Measurements from ENCODE around the gene ANG. TPM values are rescaled to one million over a fixed set of nuclear protein-coding genes. Genes with fewer than 3 reads are reported as not detected.

ANG gene
- total RNA-seq, 1 donor from 2014 or later, result 9.1 TPM

DNA sequence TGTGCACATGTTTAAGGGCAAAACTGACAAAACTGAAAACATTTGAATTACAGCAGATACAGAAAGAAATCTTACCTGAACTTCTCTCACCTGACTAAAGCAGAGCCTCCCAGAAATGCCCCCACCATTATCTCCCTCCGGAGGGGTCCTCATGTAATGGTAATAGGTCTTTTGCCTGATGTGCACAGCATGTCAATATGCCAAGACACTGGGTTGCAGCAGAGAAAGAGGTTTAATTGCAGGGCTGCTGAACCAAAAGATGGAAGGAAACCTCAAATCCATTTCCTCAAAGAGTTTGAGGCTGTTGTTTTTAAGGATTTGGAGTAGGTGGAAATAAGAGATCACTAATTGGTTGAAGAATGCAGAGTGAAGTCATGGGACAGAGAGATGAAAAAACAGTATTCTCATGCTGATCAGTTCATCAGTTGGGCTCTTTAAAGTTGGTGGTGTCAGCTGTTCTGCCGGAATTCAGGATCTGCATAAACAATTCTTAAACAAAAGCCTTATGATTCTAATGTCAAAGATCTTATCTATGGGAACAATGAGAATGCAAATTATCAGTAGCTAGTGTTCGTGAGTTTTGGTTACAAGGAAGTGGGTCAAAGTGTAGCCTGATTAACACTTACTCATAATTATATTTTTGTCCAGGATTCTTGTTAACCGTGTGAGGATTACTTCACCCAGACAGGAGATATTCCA, 18.2 kb downstream of the ANG start:
- H3K9me3 Mint-ChIP-seq (ENCODE audit: low read depth), result no peaks in the 10 kb centered on the region
- H3K4me3 Mint-ChIP-seq (ENCODE audit: unreplicated experiment), result no peak overlapping the region
- TF ChIP-seq, protein P1, sequence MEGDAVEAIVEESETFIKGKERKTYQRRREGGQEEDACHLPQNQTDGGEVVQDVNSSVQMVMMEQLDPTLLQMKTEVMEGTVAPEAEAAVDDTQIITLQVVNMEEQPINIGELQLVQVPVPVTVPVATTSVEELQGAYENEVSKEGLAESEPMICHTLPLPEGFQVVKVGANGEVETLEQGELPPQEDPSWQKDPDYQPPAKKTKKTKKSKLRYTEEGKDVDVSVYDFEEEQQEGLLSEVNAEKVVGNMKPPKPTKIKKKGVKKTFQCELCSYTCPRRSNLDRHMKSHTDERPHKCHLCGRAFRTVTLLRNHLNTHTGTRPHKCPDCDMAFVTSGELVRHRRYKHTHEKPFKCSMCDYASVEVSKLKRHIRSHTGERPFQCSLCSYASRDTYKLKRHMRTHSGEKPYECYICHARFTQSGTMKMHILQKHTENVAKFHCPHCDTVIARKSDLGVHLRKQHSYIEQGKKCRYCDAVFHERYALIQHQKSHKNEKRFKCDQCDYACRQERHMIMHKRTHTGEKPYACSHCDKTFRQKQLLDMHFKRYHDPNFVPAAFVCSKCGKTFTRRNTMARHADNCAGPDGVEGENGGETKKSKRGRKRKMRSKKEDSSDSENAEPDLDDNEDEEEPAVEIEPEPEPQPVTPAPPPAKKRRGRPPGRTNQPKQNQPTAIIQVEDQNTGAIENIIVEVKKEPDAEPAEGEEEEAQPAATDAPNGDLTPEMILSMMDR (IDR thresholded peaks at IDR 0.05), result no peak
- no peak for DNase-seq (ENCODE audit: low spot score)
- H3K27ac Mint-ChIP-seq (ENCODE audit: unreplicated experiment), result no peak overlapping the region
- H3K27me3 Mint-ChIP-seq (ENCODE audit: low read depth), result no peaks in the 10 kb centered on the region
- no peaks in the 10 kb centered on the region for H3K36me3 Mint-ChIP-seq (ENCODE audit: low read depth)
- no peaks in the 10 kb centered on the region for H3K4me1 Mint-ChIP-seq (ENCODE audit: low read depth)

DNA sequence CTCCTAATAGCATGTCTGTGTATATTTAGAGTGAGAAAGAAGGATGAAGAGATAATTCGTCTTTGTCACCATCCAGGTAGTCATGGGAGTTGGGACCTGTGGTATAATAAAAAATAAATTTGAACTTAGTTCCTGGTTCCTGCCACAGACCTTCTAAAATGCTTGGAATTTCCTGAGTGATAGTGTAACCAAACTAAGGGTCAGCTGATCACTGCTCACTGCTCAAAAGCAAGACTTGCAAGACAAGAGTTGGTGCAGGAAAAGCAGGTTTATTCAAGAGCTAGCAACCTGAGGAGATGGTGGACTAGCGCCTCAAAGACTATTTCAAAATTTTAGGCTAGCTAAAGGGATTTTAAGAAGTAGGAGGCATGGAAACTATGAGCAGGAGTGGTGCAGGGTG, 19.1 kb downstream of the ANG start:
- no peak overlapping the region for H3K27ac Mint-ChIP-seq (ENCODE audit: unreplicated experiment)
- H3K36me3 Mint-ChIP-seq (ENCODE audit: low read depth), result no peaks in the 10 kb centered on the region
- no peaks in the 10 kb centered on the region for H3K27me3 Mint-ChIP-seq (ENCODE audit: low read depth)
- no peak overlapping the region for H3K4me3 Mint-ChIP-seq (ENCODE audit: unreplicated experiment)
- DNase-seq (ENCODE audit: low spot score), result no peak
- TF ChIP-seq, protein P1 (IDR thresholded peaks at IDR 0.05), result no peak
- no peaks in the 10 kb centered on the region for H3K4me1 Mint-ChIP-seq (ENCODE audit: low read depth)
- no peaks in the 10 kb centered on the region for H3K9me3 Mint-ChIP-seq (ENCODE audit: low read depth)

DNA sequence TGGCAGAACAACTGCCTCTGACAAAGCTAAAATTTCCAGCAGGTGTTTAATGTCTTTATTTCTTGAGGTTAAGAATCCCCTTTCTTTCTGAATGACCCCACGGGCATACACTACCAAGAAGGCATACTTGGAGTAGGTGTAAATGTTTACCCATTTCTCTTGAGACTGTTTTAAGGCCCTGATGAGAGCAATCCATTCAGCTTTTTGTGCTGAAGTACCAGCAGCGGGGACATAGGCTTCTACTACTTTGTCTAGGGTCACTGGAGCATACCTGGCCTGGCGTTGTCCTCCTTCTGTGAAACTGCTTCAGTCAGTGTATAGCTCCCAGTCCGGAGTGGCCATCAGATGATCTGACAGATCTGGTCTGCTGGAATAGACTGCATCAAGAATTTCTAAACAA, 22.7 kb downstream of the ANG start:
- no peak for DNase-seq (ENCODE audit: low spot score)
- H3K4me3 Mint-ChIP-seq (ENCODE audit: unreplicated experiment), result no peak overlapping the region
- no peaks in the 10 kb centered on the region for H3K9me3 Mint-ChIP-seq (ENCODE audit: low read depth)
- no peak overlapping the region for H3K27ac Mint-ChIP-seq (ENCODE audit: unreplicated experiment)
- H3K36me3 Mint-ChIP-seq (ENCODE audit: low read depth), result no peaks in the 10 kb centered on the region
- H3K27me3 Mint-ChIP-seq (ENCODE audit: low read depth), result peaks cover 3% of the 10 kb centered on the region
- peaks cover 12% of the 10 kb centered on the region for H3K4me1 Mint-ChIP-seq (ENCODE audit: low read depth)
- TF ChIP-seq, protein P1 (IDR thresholded peaks at IDR 0.05), result no peak

DNA sequence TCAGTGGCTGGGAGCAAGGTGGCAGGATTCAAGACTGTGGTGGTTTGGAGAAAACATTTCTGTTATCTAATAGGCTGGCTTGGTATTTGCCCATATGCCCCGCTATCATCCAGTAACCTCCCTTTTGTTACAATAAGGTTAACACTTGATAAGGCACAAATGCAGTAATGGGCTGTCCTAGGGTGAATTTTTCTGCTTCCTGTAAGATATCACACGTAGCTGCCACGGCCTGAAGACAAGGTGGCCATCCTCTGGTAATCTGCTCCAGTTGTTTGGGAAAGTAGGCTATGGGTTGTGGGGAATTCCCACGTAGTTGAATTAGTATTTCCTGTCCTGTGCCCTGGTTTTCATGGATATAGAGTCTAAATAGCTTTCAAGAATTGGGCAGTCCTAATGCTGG, 23.1 kb downstream of the ANG start:
- TF ChIP-seq, protein P1 (IDR thresholded peaks at IDR 0.05), result no peak
- DNase-seq (ENCODE audit: low spot score), result no peak
- Mint-ChIP-seq H3K4me1 (ENCODE audit: low read depth) (peaks cover 12% of the 10 kb centered on the region), H3K4me3 (ENCODE audit: unreplicated experiment) (no peak overlapping the region), H3K27ac (ENCODE audit: unreplicated experiment) (no peak overlapping the region), H3K9me3 (ENCODE audit: low read depth) (peaks cover under 1% of the 10 kb centered on the region), H3K36me3 (ENCODE audit: low read depth) (no peaks in the 10 kb centered on the region), H3K27me3 (ENCODE audit: low read depth) (peaks cover 3% of the 10 kb centered on the region)

DNA sequence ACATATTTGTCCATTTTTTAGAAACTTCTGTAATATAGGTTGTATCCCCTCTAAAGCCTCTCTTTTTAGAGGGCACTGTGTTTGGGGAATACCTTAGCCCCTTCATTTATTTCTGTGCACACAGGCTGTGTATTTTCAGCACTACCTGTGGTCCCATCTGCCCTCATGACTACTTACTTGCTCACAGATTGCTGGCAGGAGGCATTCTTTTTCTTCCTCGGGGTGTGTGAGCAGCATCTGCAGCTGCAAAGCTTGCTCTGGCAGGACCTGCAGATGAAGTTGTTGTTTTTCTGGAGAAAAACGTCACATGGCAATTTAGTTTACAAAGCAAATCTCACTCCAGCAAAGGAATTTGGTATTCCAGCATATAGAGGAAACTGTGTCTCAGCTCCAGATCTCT, 24.3 kb downstream of the ANG start:
- Mint-ChIP-seq H3K36me3 (ENCODE audit: low read depth) (no peaks in the 10 kb centered on the region), H3K4me1 (ENCODE audit: low read depth) (peaks cover 12% of the 10 kb centered on the region), H3K27me3 (ENCODE audit: low read depth) (peaks cover 10% of the 10 kb centered on the region), H3K27ac (ENCODE audit: unreplicated experiment) (no peak overlapping the region), H3K9me3 (ENCODE audit: low read depth) (peaks cover 2% of the 10 kb centered on the region), H3K4me3 (ENCODE audit: unreplicated experiment) (no peak overlapping the region)
- DNase-seq (ENCODE audit: low spot score), result no peak
- TF ChIP-seq, protein P1 (IDR thresholded peaks at IDR 0.05), result no peak
